GM12872 (cell line): ENCODE measurements around the gene DNAJC16.

Experiments used
- CTCF ChIP-seq: IDR thresholded peaks from 3 replicates; pipeline ENCODE4 v1.5.1; 2011; ENCODE audit warnings: low read depth, mild to moderate bottlenecking, low read length, moderate library complexity; ENCODE audit not compliant: insufficient read depth

The DNAJC16 gene

GRCh38 chr1:15489052-15489736 is 37.5 kb upstream of the DNAJC16 start:
- TF ChIP-seq CTCF = no peak

DNA sequence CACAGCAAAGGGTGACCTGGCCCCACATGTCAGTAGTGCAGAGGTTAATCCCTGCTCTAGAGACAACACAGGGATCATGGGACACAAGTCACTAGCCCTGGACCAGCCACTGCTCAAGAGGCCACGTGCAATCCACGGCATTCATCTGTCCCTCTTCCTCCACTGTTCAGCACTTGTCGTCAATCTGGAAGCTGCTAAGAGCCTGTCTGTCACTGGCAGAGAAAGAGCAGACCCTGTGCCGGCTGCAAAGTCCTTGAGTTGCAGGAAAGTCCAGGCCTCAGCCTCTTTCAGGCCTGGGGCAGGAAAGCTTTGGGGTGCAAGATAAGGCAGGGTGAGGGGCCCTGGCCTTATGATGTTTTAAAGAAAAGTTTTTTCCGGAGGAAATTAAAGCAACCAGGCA is 34.1 kb upstream of the DNAJC16 start:
- no peak for TF ChIP-seq CTCF

DNA sequence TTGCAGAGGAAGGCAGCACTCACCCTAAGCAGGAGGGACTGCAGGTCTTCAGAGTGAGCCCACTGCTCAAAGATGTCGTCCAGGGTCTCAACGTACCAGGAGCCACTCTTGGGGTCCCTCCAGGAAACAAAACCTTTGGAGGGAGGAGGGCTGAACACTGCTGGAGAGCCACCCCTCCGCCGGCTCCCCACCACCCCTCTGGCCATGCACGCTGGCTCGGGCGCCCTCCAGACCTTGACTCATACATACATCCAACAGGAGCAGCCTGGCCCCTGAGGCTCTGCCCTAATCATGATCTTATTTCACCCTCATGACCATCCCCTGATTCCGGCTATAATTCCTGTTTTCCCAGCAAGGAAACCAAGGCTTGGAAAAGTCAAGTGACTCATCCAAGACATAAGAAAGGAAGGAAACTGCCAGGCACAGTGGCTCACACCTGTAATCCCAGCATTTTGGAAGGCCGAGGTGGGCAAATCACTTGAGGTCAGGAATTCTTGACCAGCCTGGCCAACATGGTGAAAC is 32.7 kb upstream of the DNAJC16 start:
- no peak for TF ChIP-seq CTCF

- no peak for TF ChIP-seq CTCF
Measured at GRCh38 chr1:15500184-15501178, 26.2 kb upstream of the DNAJC16 start.

- TF ChIP-seq CTCF = peak; percentile 79
Measured at GRCh38 chr1:15501208-15502032, 25.2 kb upstream of the DNAJC16 start.

- TF ChIP-seq CTCF = no peak
Measured at GRCh38 chr1:15504436-15504835, 22.2 kb upstream of the DNAJC16 start.
